Measurements from ENCODE around the gene TRABD.

Gene TRABD

DNA sequence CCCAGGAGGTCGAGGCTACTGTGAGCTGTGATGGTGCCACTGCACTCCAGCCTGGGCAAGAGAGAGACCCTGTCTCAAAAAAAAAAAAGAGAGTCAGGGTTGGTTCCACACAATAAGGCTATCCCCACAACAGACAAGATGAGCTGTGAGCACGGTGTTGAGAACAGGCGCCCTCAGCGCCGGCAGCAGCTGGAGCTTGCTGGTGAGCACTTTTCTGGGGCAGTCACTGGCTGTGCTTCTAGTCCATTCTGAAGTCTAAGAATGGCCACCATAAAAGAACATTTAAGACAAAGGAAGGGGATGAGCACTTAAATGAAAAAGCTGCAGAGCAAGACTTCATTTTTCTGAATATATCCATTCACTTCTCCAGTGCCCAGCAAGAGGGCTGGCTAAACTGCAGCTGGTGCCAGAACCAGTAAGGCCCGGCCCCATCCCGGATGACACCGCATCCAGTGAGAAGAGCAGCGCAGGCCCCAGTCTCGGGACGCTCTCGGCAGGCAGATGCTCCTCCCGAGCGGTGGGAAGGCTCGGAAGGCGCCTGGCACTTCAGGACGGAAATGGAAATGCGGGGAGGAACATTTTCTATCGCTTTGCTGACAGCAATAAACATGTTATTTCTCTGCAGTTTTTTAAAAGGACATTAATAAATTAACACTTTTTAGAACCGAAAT, 46.9 kb downstream of the TRABD start:
- H3K79me2 ChIP-seq (ENCODE audit: insufficient read depth, low read depth): no peaks in the 10 kb centered on the region
- H2AFZ ChIP-seq (ENCODE audit: low read depth): no peak overlapping the region
- H3K4me2 ChIP-seq: no peak overlapping the region
- H3K9ac ChIP-seq: no peak overlapping the region
- peaks cover 9% of the 10 kb centered on the region for H3K4me1 ChIP-seq (ENCODE audit: low read depth, poor library complexity, severe bottlenecking)
- H3K4me3 ChIP-seq (IDR thresholded peaks at IDR 0.05; ENCODE audit: insufficient read depth, low read depth, low read length): no peak overlapping the region
- no peaks in the 10 kb centered on the region for H3K36me3 ChIP-seq (ENCODE audit: insufficient read depth)
- no peaks in the 10 kb centered on the region for H4K20me1 ChIP-seq (ENCODE audit: insufficient read depth)
- TF ChIP-seq, protein P1, sequence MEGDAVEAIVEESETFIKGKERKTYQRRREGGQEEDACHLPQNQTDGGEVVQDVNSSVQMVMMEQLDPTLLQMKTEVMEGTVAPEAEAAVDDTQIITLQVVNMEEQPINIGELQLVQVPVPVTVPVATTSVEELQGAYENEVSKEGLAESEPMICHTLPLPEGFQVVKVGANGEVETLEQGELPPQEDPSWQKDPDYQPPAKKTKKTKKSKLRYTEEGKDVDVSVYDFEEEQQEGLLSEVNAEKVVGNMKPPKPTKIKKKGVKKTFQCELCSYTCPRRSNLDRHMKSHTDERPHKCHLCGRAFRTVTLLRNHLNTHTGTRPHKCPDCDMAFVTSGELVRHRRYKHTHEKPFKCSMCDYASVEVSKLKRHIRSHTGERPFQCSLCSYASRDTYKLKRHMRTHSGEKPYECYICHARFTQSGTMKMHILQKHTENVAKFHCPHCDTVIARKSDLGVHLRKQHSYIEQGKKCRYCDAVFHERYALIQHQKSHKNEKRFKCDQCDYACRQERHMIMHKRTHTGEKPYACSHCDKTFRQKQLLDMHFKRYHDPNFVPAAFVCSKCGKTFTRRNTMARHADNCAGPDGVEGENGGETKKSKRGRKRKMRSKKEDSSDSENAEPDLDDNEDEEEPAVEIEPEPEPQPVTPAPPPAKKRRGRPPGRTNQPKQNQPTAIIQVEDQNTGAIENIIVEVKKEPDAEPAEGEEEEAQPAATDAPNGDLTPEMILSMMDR (conservative IDR thresholded peaks at IDR 0.05; ENCODE audit: low read depth, low read length): no peak
- H3K27me3 ChIP-seq (ENCODE audit: insufficient read depth, low read depth): no peaks in the 10 kb centered on the region
- no peak overlapping the region for H3K27ac ChIP-seq

DNA sequence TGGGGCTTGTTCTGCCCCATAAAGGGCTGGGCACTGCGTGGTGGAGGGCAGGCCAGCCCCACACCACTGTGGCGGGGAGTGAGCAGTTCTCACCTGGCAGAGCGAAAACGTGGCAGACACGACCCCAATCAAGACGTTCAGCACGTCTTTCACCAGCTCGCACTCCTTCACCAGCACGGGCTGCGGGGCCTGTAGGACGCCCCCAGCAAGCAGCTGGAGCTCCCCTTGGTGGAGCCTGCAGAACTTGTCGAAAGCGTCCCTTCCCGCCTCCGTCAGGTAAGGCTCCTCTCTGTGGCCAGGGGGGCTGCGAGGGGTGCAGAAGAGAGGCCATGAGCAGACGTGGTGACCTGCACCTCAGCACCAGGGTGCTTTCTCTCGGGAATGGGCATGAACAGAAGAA, 47.5 kb downstream of the TRABD start:
- TF ChIP-seq, protein P1 (conservative IDR thresholded peaks at IDR 0.05; ENCODE audit: low read depth, low read length): no peak

DNA sequence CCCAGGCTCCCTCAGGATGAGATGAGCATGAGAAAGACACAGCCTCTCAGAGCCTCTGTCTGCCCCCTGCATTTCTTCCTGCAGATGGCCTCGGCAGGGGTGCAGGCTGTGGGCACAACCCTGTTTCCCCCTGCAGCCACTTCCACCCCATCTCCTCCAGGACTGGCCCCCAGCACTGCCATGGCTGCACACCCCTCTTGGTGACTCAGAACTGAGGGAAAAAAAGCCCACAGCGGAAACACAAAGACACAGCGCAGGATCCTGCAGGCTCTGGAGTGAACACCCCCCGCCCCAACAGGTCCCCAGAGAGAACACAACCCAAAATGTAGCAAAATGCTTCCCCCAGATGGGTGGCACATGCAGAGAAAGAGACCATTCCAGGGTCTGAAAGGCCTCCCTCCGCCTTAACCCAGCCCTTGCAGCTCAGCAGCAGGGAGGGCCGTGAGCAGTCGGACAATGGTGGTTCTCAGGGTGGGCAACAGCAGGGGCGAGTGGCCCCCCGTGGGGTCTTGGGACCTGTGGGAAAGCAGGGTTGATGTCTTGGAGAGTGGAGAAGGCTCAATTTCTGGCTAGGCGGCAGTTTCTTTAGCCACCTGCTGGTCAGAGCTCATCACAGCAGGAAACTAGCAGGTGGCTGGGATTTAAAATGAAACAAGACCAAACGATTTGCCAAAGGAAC, 51.2 kb downstream of the TRABD start:
- H3K36me3 ChIP-seq (ENCODE audit: insufficient read depth): no peaks in the 10 kb centered on the region
- peaks cover 9% of the 10 kb centered on the region for H3K4me1 ChIP-seq (ENCODE audit: low read depth, poor library complexity, severe bottlenecking)
- no peak overlapping the region for H3K27ac ChIP-seq
- H3K4me2 ChIP-seq: peak overlapping the region; percentile 41; the same call in 1 of the 2 replicates
- H3K79me2 ChIP-seq (ENCODE audit: insufficient read depth, low read depth): peaks cover 6% of the 10 kb centered on the region; the same call in 1 of the 2 replicates
- no peak overlapping the region for H2AFZ ChIP-seq (ENCODE audit: low read depth)
- H3K4me3 ChIP-seq (IDR thresholded peaks at IDR 0.05; ENCODE audit: insufficient read depth, low read depth, low read length): no peak overlapping the region
- TF ChIP-seq, protein P1 (conservative IDR thresholded peaks at IDR 0.05; ENCODE audit: low read depth, low read length): peak; percentile 62
- no peaks in the 10 kb centered on the region for H4K20me1 ChIP-seq (ENCODE audit: insufficient read depth)
- H3K27me3 ChIP-seq (ENCODE audit: insufficient read depth, low read depth): no peaks in the 10 kb centered on the region
- H3K9ac ChIP-seq: no peak overlapping the region

More for the DNA sequence above, 47.5 kb downstream of the TRABD start:
- Histone ChIP-seq H3K4me3 (IDR thresholded peaks at IDR 0.05; ENCODE audit: insufficient read depth, low read depth, low read length) (no peak overlapping the region), H3K79me2 (ENCODE audit: insufficient read depth, low read depth) (no peaks in the 10 kb centered on the region), H3K4me1 (ENCODE audit: low read depth, poor library complexity, severe bottlenecking) (peaks cover 9% of the 10 kb centered on the region), H3K27ac (no peak overlapping the region), H3K4me2 (no peak overlapping the region), H2AFZ (ENCODE audit: low read depth) (no peak overlapping the region), H3K9ac (no peak overlapping the region), H3K27me3 (ENCODE audit: insufficient read depth, low read depth) (no peaks in the 10 kb centered on the region), H3K36me3 (ENCODE audit: insufficient read depth) (no peaks in the 10 kb centered on the region), H4K20me1 (ENCODE audit: insufficient read depth) (no peaks in the 10 kb centered on the region)

- TF ChIP-seq, protein P1 (conservative IDR thresholded peaks at IDR 0.05; ENCODE audit: low read depth, low read length): no peak
- H3K27me3 ChIP-seq (ENCODE audit: insufficient read depth, low read depth): no peaks in the 10 kb centered on the region
- H4K20me1 ChIP-seq (ENCODE audit: insufficient read depth): no peaks in the 10 kb centered on the region
- H3K9ac ChIP-seq: no peak overlapping the region
- H3K79me2 ChIP-seq (ENCODE audit: insufficient read depth, low read depth): peaks cover 22% of the 10 kb centered on the region; the same call in 1 of the 2 replicates
- no peaks in the 10 kb centered on the region for H3K36me3 ChIP-seq (ENCODE audit: insufficient read depth)
- H3K27ac ChIP-seq: no peak overlapping the region
- H3K4me3 ChIP-seq (IDR thresholded peaks at IDR 0.05; ENCODE audit: insufficient read depth, low read depth, low read length): no peak overlapping the region
- no peak overlapping the region for H3K4me2 ChIP-seq
- peaks cover 17% of the 10 kb centered on the region for H3K4me1 ChIP-seq (ENCODE audit: low read depth, poor library complexity, severe bottlenecking)
- no peak overlapping the region for H2AFZ ChIP-seq (ENCODE audit: low read depth)
Measured at GRCh38 chr22:50238755-50239154, 53.0 kb downstream of the TRABD start.
